IPS-15b (cell line): ENCODE measurements around the gene MVB12B.
"Not testable (repeated sequence)": the region's sequence is repeated elsewhere in the genome, so short reads cannot be mapped to it uniquely, and the experiment has no call there.

Experiments
- H3K27me3 ChIP-seq: one replicate; pipeline ENCODE4 v1.6.1; 2013; ENCODE audit warnings: low read length; ENCODE audit not compliant: control insufficient read depth, insufficient read depth
- H3K36me3 ChIP-seq: one replicate; pipeline ENCODE4 v1.6.1; 2013; ENCODE audit warnings: low read length; ENCODE audit not compliant: control insufficient read depth, insufficient read depth
- H3K4me1 ChIP-seq: one replicate; pipeline ENCODE4 v1.6.1; 2013; ENCODE audit warnings: mild to moderate bottlenecking, low read length; ENCODE audit not compliant: control insufficient read depth, insufficient read depth
- H3K4me3 ChIP-seq: one replicate; pipeline ENCODE4 v1.5.1; 2013; ENCODE audit warnings: low read depth, low read length
- H3K9ac ChIP-seq: one replicate; pipeline ENCODE4 v1.6.1; 2013; ENCODE audit warnings: low read depth, mild to moderate bottlenecking, low read length
- H3K9me3 ChIP-seq: one replicate; pipeline ENCODE4 v1.6.1; 2013; ENCODE audit warnings: mild to moderate bottlenecking, low read length; ENCODE audit not compliant: control insufficient read depth, insufficient read depth

The MVB12B gene

GRCh38 chr9:126470241-126470993 lies 143.8 kb downstream of the MVB12B start:
- Histone ChIP-seq H3K36me3 (no peaks in the 10 kb centered on the region), H3K9ac (no peak overlapping the region), H3K4me1 (peaks cover 4% of the 10 kb centered on the region), H3K4me3 (no peak overlapping the region), H3K27me3 (no peaks in the 10 kb centered on the region), H3K9me3 (no peaks in the 10 kb centered on the region)

GRCh38 chr9:126471084-126471624 lies 144.5 kb downstream of the MVB12B start:
- Histone ChIP-seq H3K4me1 (peaks cover 4% of the 10 kb centered on the region), H3K27me3 (no peaks in the 10 kb centered on the region), H3K9me3 (no peaks in the 10 kb centered on the region), H3K4me3 (no peak overlapping the region), H3K36me3 (no peaks in the 10 kb centered on the region), H3K9ac (no peak overlapping the region)

- Histone ChIP-seq H3K4me3 (no peak overlapping the region), H3K27me3 (no peaks in the 10 kb centered on the region)
Observed at GRCh38 chr9:126472198-126472947, 145.7 kb downstream of the MVB12B start.

DNA sequence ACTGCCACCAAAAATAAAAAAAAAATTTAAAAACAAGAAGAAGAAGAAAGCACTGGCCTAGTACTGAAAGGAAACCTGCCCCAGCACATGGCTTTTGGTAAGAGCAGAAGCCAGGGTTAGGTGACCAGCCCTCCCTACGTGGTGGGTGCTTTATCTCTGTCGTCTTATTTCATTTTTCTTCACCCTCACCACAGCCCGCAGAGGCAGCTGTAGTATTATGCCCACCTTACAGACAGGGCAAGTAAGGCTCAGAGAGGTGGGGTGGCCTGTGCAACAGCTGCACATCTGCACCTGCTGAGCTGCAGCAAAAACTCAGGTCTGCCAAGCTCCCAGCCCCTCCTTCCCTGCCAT lies 146.3 kb downstream of the MVB12B start:
- Histone ChIP-seq H3K9ac (no peak overlapping the region), H3K36me3 (no peaks in the 10 kb centered on the region), H3K27me3 (no peaks in the 10 kb centered on the region), H3K4me1 (peaks cover 4% of the 10 kb centered on the region), H3K4me3 (no peak overlapping the region), H3K9me3 (no peaks in the 10 kb centered on the region)

More at GRCh38 chr9:126472198-126472947, 145.7 kb downstream of the MVB12B start:
- Histone ChIP-seq H3K36me3 (no peaks in the 10 kb centered on the region), H3K9me3 (no peaks in the 10 kb centered on the region), H3K9ac (no peak overlapping the region), H3K4me1 (peaks cover 4% of the 10 kb centered on the region)

DNA sequence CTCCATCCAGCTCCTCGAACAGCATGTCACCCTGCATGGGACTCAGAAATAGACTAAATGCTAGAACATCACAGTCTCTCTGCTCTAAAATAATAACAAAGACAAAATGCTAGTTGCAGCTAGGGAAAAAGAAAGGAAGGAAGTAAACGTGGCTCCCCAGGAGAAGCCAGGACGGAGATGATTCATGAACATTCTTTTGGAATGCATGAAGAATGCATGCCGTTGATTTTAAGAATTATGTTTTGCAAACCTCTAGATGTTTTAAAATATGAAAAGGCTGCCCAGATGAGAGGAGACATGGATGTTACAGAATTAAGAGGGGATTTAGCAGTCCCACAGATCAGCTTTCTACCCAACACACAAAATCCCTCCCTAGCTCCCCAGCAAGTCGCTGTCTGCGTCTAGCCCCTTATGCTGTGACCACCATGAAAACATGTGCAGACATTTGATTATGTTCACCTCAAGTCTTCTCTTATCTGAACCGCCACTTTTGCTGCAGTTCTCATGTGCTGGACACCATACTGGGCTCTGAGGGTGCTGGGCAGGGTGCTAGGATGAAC lies 147.7 kb downstream of the MVB12B start:
- H3K9me3 ChIP-seq: no peaks in the 10 kb centered on the region
- no peak overlapping the region for H3K9ac ChIP-seq
- H3K27me3 ChIP-seq: no peaks in the 10 kb centered on the region
- no peaks in the 10 kb centered on the region for H3K36me3 ChIP-seq
- no peak overlapping the region for H3K4me3 ChIP-seq
- H3K4me1 ChIP-seq: peaks cover 4% of the 10 kb centered on the region

DNA sequence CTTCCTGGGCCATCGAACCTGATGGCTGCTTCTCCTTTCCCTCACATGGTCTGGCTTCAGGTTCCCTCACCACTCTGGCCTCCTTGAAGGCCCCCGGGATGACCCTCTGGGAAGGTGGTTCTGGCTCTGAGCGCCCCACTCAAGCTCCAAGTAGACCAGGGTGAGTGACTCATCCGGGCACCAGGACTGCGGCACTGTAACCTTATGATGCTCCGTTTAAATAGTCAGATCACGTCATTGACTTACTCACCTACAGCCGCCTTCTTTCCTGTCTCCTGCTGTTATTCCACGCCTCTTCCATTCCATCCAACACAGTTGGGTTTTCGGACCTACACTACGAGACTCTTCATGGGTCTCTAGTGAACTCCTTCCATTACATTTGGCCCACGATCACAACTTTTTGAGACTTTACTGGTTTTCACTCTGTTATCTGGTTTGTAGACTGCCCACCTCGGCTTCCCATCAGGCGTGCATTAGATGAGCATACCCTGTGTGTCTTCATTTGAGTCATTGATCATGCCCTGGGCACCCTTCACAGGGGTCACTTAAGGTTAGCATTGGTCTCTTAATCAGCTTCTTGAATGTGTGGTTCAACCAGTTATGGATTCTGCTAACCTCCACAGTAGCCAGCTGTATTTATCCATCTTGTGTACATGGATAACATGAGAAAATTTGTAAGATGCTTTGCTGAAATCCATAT lies 148.3 kb downstream of the MVB12B start:
- Histone ChIP-seq H3K27me3 (no peaks in the 10 kb centered on the region), H3K9me3 (no peaks in the 10 kb centered on the region), H3K36me3 (no peaks in the 10 kb centered on the region), H3K4me1 (peaks cover 4% of the 10 kb centered on the region), H3K9ac (no peak overlapping the region), H3K4me3 (no peak overlapping the region)

DNA sequence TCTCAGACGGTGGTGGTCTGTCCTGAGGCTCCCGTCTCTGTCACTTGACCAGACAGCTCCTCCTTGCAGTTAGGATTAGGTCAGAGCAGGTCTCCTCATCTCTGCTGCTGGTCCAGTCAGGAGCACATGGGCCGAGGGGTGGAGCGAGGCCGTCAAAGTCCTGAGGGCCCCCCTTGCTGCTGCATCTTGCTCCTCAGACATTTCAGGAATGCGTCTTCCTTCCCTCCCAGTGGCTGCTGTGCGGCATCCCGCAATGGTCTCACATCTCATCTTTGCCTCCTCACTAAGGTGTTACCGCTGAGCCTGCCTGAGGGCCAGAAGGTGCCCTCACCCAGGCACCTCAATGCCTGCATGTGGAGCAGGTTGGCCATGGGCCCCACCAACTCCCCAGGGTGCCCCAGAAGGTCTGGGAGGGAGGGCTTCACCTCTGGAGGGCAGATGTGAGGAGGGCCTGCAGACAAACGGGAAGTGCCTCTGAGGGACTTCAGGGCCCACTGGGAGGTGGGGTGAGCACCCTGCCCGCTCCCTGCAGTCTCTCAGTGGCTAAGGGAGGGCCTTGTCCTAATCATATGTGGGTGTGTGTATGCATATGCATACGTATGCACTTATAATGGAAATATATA lies 149.4 kb downstream of the MVB12B start:
- H3K9me3 ChIP-seq: no peaks in the 10 kb centered on the region
- H3K4me1 ChIP-seq: peaks cover 4% of the 10 kb centered on the region
- H3K4me3 ChIP-seq: no peak overlapping the region
- no peak overlapping the region for H3K9ac ChIP-seq
- no peaks in the 10 kb centered on the region for H3K36me3 ChIP-seq
- no peaks in the 10 kb centered on the region for H3K27me3 ChIP-seq

DNA sequence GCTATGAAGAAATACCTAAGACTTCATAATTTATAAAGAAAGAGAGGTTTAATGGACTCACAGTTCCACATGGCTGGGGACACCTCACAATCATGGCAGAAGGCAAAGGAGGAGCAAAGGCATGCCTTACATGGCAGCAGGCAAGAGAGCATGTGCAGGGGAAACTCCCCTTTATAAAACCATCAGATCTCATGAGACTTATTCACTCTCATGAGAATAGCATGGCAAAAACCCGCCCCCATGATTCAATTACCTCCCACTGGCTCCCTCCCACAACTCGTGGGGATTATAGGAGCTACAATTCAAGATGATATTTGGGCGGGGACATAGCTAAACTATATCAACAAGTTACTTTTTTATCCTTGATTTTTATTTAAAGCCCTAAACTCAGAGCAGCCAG lies 150.8 kb downstream of the MVB12B start:
- H3K9me3 ChIP-seq, H3K9ac ChIP-seq, H3K4me3 ChIP-seq, H3K27me3 ChIP-seq, H3K36me3 ChIP-seq, H3K4me1 ChIP-seq: not testable (repeated sequence)

GRCh38 chr9:126478216-126478981 lies 151.8 kb downstream of the MVB12B start:
- no peaks in the 10 kb centered on the region for H3K4me1 ChIP-seq
- H3K9me3 ChIP-seq: no peaks in the 10 kb centered on the region
- H3K9ac ChIP-seq: no peak overlapping the region
- H3K4me3 ChIP-seq: no peak overlapping the region
- H3K27me3 ChIP-seq: no peaks in the 10 kb centered on the region
- no peaks in the 10 kb centered on the region for H3K36me3 ChIP-seq

GRCh38 chr9:126479515-126479914 lies 152.9 kb downstream of the MVB12B start:
- Histone ChIP-seq H3K27me3 (no peaks in the 10 kb centered on the region), H3K4me3 (no peak overlapping the region)

GRCh38 chr9:126480813-126481212 lies 154.2 kb downstream of the MVB12B start:
- Histone ChIP-seq H3K4me1 (no peaks in the 10 kb centered on the region), H3K9ac (no peak overlapping the region), H3K9me3 (no peaks in the 10 kb centered on the region), H3K27me3 (no peaks in the 10 kb centered on the region), H3K4me3 (no peak overlapping the region), H3K36me3 (no peaks in the 10 kb centered on the region)

More at GRCh38 chr9:126479515-126479914, 152.9 kb downstream of the MVB12B start:
- Histone ChIP-seq H3K9ac (no peak overlapping the region), H3K9me3 (no peaks in the 10 kb centered on the region), H3K36me3 (no peaks in the 10 kb centered on the region), H3K4me1 (no peaks in the 10 kb centered on the region)
